Measurements from ENCODE around the gene DUSP11. TPM values are rescaled to one million over a fixed set of nuclear protein-coding genes. Genes with fewer than 3 reads are reported as not detected.
"Not testable (repeated sequence)": the region's sequence is repeated elsewhere in the genome, so short reads cannot be mapped to it uniquely, and the experiment has no call there.

DUSP11 gene
- total and polyA plus RNA-seq, 2 of the 13 experiments (the other 11 are each of a cell fraction or from before 2014, with no cell fraction given): 30.5 to 36.2 TPM

DNA sequence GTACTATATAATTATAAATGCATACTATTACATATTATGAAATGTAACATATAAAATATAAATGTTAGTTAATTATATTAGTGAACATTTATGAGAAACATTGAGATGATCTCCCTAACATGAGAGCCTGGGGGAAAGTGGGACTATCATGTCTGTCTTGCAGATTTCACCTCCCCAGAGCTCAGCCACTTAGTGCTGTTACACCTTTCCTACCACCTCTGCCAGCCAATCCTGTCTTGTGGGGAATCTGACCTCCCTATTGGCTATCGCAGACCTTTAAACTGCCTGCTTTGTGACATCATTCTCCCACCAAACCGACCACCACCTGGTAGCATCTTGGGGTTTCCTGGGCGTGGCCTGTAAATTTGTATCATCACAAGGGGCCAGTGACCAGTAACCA, 4.0 kb upstream of the DUSP11 start, which contains the start of gene C2orf78:
Gene C2orf78, plus strand, starts transcription at position 301 of the 400 bp plus-strand sequence. CDS start 127 bp downstream, outside the sequence.
- WGBS (ENCODE audit: low lambda C conversion rate): 50% methylated on average over 2 of the region's 3 CpGs
- in situ Hi-C loops (cut with HindIII; ENCODE audit: extremely low pct_ligation_motif_present, low pct_unique_long_range_greater_than_20kb); ATAC-seq; BruUV-seq (replicated peaks); H3K9me3 ChIP-seq (ENCODE audit: low read length); FAIRE-seq; DNase-seq (ENCODE audit: low spot score); H3K27me3 ChIP-seq (ENCODE audit: control insufficient read depth in 1 of 2, insufficient read depth in 2 of 2, low read length in 2 of 2); intact Hi-C loops (cut with micrococcal nuclease; ENCODE audit: unreplicated experiment); H3K27ac ChIP-seq (ENCODE audit: extremely low read length, insufficient read depth, low read length); H4K20me1 ChIP-seq (ENCODE audit: insufficient read depth, low read length); H3K36me3 ChIP-seq (replicated peaks in 1 of 2; ENCODE audit: control insufficient read depth in 1 of 2, insufficient read depth in 2 of 2, low read length in 2 of 2); CTCF ChIA-PET (ENCODE audit: low intra/inter-chr PET ratio, low total read pairs): not testable (repeated sequence)
- H3K79me2 ChIP-seq (ENCODE audit: insufficient read depth, low read length): peaks cover 10% of the 10 kb centered on the region
- POLR2A ChIA-PET: interaction anchor here (0.7 kb wide), 1 partner anchor 45 kb away, joined by 4 read pairs; the partner anchor contains the start of gene STAMBP
- peak within 1 kb of the TSS; percentile 52 to 67 (median 58) for H3K4me3 ChIP-seq (replicated peaks in 1 of 3; ENCODE audit: insufficient read depth in 1 of 3, low read depth in 2 of 3, low read length in 3 of 3)
- peak within 1 kb of the TSS; percentile 84 for H2AFZ ChIP-seq (ENCODE audit: low read length)
- peaks cover 11% of the 10 kb centered on the region for H3K4me1 ChIP-seq (ENCODE audit: insufficient read depth, low read length)
- peak within 1 kb of the TSS; percentile 59 for H3K9ac ChIP-seq (ENCODE audit: insufficient read depth, low read depth, low read length)
- H3K4me2 ChIP-seq (ENCODE audit: low read depth, low read length): peak within 1 kb of the TSS; percentile 91

DNA sequence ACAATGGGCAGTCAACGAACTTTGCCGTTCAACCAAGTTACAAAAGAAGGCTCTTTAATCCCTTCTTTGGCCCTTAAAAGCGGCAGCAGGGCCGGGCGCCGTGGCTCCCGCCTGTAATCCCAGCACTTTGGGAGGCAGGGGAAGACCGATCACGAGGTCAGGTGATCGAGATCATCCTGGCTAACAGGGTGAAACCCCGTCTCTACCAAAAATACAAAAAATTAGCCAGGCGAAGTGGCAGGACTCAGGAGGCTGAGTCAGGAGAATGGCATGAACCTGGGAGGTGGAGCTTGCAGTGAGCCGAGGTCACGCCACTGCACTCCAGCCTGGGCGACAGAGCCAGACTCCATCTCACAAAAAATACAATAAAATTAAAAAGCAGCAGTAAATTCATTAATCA, 3.5 kb upstream of the DUSP11 start:
- peak overlapping the region; percentile 84 for H2AFZ ChIP-seq (ENCODE audit: low read length)
- in situ Hi-C loops (cut with HindIII; ENCODE audit: extremely low pct_ligation_motif_present, low pct_unique_long_range_greater_than_20kb); H3K27me3 ChIP-seq (ENCODE audit: control insufficient read depth in 1 of 2, insufficient read depth in 2 of 2, low read length in 2 of 2); H4K20me1 ChIP-seq (ENCODE audit: insufficient read depth, low read length); H3K9me3 ChIP-seq (ENCODE audit: low read length); H3K27ac ChIP-seq (ENCODE audit: extremely low read length, insufficient read depth, low read length); CTCF ChIA-PET (ENCODE audit: low intra/inter-chr PET ratio, low total read pairs); BruUV-seq (replicated peaks); H3K36me3 ChIP-seq (replicated peaks in 1 of 2; ENCODE audit: control insufficient read depth in 1 of 2, insufficient read depth in 2 of 2, low read length in 2 of 2); intact Hi-C loops (cut with micrococcal nuclease; ENCODE audit: unreplicated experiment); FAIRE-seq; TF ChIP-seq CREB1 (IDR thresholded peaks at IDR 0.05): not testable (repeated sequence)
- H3K4me2 ChIP-seq (ENCODE audit: low read depth, low read length): peak overlapping the region; percentile 91
- peaks cover 14% of the 10 kb centered on the region for H3K79me2 ChIP-seq (ENCODE audit: insufficient read depth, low read length)
- ATAC-seq (peak; percentile 35), DNase-seq (ENCODE audit: low spot score) (peak; percentile 41)
- POLR2A ChIA-PET: interaction anchor here (0.7 kb wide), 1 partner anchor 45 kb away, joined by 4 read pairs; the partner anchor contains the start of gene STAMBP
- peak overlapping the region; percentile 59 for H3K9ac ChIP-seq (ENCODE audit: insufficient read depth, low read depth, low read length)
- peaks cover 15% of the 10 kb centered on the region for H3K4me1 ChIP-seq (ENCODE audit: insufficient read depth, low read length)
- WGBS (ENCODE audit: low lambda C conversion rate): 1% methylated on average over 15 of the region's 15 CpGs
- peak overlapping the region; percentile 52 to 67 (median 58) for H3K4me3 ChIP-seq (replicated peaks in 1 of 3; ENCODE audit: insufficient read depth in 1 of 3, low read depth in 2 of 3, low read length in 3 of 3)
- TF ChIP-seq CREB1 (CRISPR knock-in tag; IDR thresholded peaks at IDR 0.05) (0 out of 2 replicates have a peak, but pooled peaks have one; percentile 2), ZNF605 (CRISPR knock-in tag; IDR thresholded peaks at IDR 0.05) (peak; percentile 33; the same call in 1 of the 2 replicates), GMEB1 (CRISPR knock-in tag; IDR thresholded peaks at IDR 0.05; ENCODE audit: borderline replicate concordance) (peak; percentile 35; the same call in 1 of the 2 replicates), HMG20A (CRISPR knock-in tag; IDR thresholded peaks at IDR 0.05; ENCODE audit: borderline replicate concordance) (0 out of 2 replicates have a peak, but pooled peaks have one; percentile 15), ZNF337 (CRISPR knock-in tag; IDR thresholded peaks at IDR 0.05; ENCODE audit: borderline replicate concordance, low read depth) (0 out of 2 replicates have a peak, but pooled peaks have one; percentile 55), ZNF572 (CRISPR knock-in tag; IDR thresholded peaks at IDR 0.05) (0 out of 2 replicates have a peak, but pooled peaks have one; percentile 30)
- TF ChIP-seq, protein P1, sequence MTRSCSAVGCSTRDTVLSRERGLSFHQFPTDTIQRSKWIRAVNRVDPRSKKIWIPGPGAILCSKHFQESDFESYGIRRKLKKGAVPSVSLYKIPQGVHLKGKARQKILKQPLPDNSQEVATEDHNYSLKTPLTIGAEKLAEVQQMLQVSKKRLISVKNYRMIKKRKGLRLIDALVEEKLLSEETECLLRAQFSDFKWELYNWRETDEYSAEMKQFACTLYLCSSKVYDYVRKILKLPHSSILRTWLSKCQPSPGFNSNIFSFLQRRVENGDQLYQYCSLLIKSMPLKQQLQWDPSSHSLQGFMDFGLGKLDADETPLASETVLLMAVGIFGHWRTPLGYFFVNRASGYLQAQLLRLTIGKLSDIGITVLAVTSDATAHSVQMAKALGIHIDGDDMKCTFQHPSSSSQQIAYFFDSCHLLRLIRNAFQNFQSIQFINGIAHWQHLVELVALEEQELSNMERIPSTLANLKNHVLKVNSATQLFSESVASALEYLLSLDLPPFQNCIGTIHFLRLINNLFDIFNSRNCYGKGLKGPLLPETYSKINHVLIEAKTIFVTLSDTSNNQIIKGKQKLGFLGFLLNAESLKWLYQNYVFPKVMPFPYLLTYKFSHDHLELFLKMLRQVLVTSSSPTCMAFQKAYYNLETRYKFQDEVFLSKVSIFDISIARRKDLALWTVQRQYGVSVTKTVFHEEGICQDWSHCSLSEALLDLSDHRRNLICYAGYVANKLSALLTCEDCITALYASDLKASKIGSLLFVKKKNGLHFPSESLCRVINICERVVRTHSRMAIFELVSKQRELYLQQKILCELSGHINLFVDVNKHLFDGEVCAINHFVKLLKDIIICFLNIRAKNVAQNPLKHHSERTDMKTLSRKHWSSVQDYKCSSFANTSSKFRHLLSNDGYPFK (CRISPR knock-in tag; IDR thresholded peaks at IDR 0.05; ENCODE audit: borderline replicate concordance): peak; percentile 44; the same call in 1 of the 2 replicates
